ENCODE data around the gene GAPDH.

DNA sequence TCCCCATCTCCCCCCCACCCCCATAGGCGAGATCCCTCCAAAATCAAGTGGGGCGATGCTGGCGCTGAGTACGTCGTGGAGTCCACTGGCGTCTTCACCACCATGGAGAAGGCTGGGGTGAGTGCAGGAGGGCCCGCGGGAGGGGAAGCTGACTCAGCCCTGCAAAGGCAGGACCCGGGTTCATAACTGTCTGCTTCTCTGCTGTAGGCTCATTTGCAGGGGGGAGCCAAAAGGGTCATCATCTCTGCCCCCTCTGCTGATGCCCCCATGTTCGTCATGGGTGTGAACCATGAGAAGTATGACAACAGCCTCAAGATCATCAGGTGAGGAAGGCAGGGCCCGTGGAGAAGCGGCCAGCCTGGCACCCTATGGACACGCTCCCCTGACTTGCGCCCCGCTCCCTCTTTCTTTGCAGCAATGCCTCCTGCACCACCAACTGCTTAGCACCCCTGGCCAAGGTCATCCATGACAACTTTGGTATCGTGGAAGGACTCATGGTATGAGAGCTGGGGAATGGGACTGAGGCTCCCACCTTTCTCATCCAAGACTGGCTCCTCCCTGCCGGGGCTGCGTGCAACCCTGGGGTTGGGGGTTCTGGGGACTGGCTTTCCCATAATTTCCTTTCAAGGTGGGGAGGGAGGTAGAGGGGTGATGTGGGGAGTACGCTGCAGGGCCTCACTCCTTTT lies 2.7 kb downstream of the GAPDH start:
- no peak for TF ChIP-seq ZNF274 (IDR thresholded peaks at IDR 0.05; ENCODE audit: low read depth, low read length)
- no peak for TF ChIP-seq YY1 (IDR thresholded peaks at IDR 0.05; ENCODE audit: insufficient read depth, insufficient read length)

All from NT2/D1 (cell line).